NCI-H128 (cell line): ENCODE data around the gene RIC3.
A peak's percentile ranks its signal among the peaks of the same experiment; 100 is the strongest.

ENCODE experiments used
- DNase-seq: peaks from one replicate; lab custom pipeline; 2025; ENCODE audit not compliant: unreplicated experiment; lab: John Stamatoyannopoulos, UW

Gene RIC3

DNA sequence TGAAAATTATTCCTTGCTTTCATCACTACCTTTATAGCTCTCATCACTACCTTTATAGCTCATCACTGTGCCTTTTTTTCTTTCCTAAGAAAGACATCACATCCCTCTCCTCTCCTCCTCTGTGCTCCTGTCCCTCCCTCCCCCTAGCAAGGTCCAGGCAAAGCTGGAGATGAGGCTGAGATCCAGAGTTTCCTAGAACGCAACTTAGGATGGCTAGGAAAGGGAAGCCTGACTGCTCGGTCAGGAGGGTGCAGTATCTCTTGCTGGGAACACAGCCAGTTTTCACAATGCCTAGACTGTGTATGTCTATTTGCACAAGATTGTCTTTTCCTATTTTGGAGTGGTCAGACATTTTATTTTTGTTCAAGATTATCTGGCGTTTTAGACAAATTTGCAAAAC is 63.2 kb downstream of the RIC3 start:
- no peak for DNase-seq

DNA sequence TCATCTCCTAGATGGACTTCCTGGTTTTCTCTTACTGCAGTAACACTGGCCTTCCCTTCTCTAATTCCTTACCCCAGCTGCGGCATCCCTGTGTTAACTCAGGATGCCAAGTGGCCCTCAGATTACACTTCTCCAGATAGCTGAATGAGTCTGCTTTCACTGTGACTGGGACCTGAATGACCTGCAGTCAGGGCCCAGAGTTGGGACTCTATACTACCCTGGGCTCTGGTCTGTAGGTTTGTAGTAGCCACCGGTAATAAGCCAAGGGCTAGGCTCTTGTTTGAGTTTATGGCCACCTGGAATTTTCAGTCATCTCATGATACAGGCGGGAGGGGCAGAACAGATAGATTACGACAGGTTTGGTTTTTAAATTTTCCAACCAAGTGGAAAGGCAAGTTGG is 63.7 kb downstream of the RIC3 start:
- DNase-seq = no peak

DNA sequence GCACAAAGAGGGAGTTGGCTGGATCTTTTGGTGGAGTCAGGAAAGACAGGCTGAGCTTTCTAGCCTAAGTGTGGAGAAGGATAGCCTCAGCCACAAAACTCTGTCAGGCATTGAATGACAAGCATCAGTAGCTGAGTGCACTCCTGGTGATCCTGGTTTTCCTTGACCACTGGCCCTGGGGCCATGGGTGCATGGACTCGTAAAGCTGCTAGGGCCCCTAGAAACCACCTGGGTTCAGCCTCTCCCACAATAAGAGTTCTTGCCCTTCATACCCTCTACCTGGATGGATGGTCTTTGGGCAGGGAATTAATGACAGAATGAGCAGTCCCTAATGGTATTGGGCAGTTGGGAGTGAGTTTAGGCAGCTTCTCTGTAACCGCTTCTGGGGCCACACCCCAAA is 64.9 kb downstream of the RIC3 start:
- no peak for DNase-seq

DNA sequence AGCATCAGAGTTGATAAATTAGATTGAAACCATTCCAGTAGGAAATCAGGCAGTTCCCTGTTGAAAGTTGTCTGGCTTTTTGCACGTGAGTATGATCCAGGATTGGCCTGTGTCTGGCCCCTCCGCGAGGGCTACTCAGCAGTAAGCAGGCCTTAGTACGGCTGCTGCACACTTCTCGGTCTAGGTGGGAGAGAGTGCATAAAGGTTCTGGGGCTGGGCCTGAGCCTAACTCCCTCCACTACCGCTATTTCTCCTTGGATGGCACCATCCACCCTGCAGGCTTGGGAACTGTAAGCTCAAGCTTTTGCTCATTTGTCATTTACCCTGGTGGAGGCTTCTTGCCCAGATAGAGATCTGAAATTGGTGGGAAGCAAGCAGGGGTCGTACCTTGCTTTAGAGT is 65.9 kb downstream of the RIC3 start:
- no peak for DNase-seq

DNA sequence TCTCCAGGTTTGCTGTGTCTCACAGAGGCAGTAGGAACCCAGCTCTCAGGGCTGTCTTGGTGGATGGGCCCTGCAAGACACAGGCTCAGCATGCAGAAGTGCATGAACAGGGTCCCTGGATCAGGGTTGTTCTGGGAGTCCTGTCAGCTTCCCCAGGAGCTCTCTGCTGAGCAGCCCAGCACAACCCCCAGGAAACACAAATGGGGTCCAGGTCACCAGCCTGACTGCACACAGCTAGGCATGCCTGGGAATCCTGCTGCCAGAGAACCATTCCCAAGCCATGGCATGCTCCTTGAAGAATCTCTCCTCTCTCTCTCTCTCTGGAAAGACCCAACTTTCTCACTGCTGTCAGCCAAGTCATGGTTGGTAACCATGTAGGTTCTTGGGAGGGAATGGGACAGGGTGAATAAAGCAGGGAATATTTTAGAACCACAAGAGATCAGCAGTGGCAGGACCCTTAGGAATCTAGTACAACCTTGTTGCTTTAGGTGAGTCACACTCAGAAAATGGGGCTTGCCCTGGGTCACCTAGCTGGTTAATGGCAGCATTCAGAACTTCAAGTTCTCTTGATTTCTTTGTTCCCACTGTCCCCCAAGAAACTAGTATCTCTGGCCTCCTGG is 66.4 kb downstream of the RIC3 start:
- no peak for DNase-seq

DNA sequence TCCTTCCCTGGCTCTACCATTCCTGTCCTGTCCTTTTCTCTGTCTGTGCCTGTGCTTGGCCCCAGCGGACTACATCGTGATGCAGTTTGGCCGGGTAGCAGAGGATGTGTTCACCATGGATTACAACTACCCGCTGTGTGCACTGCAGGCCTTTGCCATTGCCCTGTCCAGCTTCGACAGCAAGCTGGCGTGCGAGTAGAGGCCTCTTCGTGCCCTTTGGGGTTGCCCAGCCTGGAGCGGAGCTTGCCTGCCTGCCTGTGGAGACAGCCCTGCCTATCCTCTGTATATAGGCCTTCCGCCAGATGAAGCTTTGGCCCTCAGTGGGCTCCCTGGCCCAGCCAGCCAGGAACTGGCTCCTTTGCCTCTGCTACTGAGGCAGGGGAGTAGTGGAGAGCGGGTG is 67.4 kb downstream of the RIC3 start:
- no peak for DNase-seq

DNA sequence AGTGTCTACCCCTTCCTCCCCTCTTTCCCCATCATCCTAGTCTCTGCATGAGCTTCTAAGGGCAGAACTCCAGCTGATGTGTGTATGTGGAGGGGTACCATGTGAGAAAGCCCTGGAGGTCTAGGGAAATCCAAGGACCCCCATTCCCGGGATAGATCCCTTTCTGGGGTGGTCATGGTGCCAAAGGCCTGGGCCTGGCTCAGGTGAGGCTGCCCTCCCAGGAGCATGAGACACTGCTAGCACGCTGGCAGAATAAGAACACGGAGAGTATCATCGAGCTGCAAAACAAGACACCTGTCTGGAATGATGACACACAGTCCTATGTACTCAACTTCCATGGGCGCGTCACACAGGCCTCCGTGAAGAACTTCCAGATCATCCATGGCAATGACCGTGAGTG is 68.2 kb downstream of the RIC3 start:
- DNase-seq = no peak

DNA sequence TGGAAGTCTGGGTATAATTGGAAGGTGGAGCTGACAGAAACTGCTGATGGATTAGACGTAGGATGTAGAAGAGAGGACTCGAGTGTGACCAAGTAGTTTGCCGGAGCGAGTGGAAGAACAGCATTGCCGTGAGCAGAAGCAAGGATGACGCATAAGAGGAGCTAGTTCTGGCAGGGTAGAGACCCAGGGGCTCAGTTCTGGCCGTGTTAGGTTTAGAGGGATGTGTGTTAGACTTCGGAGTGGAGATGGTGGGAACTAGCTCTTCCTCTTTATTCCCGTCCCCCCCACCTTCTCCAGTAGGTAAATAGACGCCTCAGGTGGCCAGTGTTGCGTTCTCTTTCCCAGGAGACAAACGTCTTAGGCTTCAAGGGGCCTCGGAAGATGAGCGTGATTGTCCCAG is 68.7 kb downstream of the RIC3 start:
- no peak for DNase-seq

DNA sequence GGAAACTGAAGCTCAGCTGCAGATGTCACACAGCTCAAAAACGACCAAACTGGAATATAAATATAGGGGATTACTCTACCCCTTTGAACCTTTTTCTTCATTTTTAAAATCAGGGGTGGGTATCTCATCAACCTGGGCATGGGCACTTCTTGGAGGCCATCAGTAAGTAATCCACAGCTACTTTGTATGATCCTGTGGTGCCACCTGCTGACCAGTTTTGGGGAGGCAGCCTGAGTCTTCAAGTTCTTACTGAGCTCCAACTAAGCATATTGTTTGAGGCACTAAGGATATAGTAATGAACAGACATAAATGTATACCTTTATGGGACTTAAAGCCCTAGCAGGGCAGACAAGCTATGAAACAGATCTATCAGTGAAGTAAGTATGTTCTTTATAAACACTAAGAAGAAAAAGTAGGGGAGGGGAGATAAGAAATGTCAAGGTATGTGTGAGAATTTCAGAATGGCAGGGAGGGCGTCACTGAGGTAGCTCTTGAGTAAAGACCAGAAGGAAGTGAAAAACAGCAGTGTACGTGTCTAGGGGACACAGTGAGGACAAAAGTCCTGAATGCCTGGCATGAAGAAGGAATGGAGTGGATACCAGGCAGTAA is 69.4 kb downstream of the RIC3 start:
- DNase-seq = peak; percentile 55

DNA sequence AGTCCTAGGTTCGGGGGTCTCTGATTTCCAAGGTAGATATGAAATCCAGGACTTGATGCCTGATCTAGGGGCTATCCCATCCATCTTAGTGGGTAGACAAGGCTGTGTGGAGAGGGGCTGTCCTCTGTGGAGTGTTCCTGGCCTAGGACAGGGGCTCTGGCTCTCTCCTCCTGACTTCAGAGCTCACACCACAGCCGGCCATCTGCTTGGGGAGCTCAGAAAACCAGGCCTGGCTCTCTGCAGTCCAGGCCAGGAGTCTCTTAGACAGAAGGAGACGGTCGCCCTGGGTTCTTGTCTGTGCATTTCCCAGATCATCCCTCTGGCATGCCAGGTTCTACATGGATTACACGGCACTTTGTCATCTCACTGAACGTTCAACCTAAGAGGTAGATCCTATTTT is 69.9 kb downstream of the RIC3 start:
- DNase-seq = no peak

DNA sequence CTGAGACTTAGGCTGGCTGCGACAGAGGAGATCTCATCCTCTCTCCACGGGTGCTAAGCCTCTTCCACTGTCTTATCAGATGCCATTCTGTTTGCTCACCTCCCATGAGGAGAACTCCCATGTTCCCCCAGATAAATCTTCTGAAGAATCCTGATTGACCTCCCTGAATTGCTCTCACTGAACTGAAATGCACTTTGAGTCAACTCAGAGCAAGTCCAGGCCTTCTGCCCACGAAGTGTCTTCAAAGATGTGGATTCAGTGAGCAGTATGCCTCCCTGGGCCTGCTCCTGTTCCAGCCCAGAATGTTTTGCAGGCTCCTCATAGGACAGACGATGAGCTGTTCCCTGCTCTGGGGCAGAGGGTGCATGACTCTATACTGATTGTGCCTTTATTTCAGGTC is 70.5 kb downstream of the RIC3 start:
- DNase-seq = no peak

DNA sequence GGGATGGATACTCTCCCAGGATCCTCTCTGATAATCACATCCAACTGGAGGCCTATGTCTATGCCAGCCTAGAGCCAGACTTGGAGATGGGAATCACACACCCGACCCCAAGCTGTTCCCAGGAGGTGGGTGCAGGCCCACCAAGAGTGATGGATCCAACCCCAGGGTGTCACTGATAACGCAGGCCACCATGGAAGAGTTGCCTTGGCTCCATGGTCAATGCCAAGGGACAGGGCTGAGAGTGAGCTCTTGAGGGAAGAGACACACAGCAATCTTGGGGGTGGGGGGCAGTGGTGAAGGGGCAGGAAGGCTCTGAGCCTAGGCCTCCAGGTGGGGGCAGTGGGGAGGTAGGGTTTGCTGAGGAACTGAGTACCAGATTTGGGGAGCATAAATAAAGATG is 70.9 kb downstream of the RIC3 start:
- DNase-seq = no peak

DNA sequence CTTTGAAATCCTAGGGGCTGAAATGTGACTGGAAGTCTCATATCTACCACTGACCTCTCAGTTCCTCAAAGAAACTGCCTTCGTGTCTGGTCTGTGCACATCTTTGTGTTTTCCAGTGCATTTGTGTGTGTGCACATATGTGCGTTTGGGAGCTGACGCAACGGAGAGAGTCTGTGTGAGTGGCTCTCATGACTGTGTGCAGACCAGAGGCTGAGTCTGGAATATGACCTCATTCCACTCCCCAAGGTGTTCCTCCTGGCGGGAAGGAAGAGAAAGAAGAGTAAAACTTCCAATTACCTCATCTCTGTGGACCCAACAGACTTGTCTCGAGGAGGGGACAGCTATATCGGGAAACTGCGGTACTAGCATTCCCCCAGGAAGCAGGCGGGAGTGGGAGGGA is 71.4 kb downstream of the RIC3 start:
- DNase-seq = no peak

DNA sequence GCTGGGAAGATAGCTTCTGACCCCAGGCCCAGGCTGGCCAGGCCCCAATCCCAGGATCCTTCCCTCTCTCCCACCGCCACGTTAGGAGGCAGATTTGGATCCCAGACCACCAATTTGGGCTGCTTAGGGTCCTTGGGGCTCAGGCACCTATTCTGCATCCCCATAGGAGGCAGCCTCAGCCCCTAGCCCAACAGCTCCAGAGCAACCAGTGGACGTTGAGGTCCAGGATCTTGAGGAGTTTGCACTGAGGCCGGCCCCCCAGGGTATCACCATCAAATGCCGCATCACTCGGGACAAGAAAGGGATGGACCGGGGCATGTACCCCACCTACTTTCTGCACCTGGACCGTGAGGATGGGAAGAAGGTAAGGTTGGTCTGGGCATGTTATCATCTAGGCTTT is 71.8 kb downstream of the RIC3 start:
- no peak for DNase-seq

DNA sequence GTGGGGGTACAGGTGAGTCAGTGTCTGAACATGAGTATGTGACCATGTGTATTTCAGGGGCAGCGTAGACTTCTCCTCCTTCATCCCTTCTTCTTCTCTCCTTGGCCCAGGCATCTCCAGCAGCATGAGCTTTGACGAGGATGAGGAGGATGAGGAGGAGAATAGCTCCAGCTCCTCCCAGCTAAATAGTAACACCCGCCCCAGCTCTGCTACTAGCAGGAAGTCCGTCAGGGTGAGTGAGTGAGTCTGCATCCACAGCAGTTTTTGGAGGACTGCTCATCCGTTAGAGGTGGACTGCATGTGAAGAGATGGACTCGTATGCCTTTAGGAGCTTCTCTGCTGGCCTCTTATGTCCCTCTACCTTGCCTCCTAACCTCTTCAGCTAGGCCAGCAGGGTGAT is 72.2 kb downstream of the RIC3 start:
- no peak for DNase-seq

DNA sequence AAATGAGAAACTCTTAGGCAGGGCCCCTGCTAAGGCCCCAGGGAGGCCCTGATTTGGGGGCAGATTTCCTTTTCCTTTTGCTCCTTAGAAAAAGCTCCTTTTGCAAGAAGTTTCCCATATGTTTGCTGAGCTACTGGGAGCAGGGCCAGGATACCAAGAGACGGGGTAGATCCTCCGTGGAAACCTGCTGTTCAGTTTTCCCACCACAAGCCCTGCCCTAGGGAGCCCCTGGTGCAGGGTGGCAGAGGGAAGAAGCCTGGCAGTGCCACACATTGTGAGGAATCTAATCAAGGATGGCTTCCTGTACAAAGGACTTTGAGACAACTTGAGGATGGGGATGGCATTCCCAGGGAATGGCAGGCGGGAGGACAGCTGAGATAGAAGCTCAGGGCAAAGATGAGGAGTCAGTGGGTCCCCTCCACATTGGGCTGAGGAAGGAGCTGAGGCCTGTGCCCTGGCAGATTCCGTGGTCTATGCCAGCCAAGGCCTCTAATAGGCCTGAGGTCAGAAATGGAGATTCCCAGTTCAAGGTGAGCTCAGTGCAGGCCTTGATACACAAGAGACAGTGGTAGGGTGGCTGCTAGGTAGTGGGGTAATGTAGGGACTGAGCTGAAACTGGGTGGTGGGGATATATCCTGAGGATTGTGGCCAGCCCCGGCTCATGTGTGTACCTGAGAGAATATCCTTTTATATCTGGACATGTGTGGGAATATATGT is 72.9 kb downstream of the RIC3 start:
- DNase-seq = no peak

DNA sequence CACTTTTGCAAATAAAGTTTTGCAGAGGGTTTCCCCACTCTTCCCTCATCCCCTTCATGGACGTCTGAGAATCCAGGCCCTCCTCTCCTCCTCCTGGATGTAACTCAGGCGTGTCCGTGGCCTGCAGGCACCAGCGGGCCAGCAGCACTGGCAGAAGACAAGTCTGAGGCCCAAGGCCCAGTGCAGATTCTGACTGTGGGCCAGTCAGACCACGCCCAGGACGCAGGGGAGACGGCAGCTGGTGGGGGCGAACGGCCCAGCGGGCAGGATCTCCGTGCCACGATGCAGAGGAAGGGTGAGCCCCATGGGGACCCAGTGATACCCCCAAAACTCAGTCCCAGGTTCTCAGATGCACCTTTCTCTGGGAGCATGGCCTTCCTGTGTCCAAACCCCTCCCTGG is 73.5 kb downstream of the RIC3 start:
- DNase-seq = no peak

DNA sequence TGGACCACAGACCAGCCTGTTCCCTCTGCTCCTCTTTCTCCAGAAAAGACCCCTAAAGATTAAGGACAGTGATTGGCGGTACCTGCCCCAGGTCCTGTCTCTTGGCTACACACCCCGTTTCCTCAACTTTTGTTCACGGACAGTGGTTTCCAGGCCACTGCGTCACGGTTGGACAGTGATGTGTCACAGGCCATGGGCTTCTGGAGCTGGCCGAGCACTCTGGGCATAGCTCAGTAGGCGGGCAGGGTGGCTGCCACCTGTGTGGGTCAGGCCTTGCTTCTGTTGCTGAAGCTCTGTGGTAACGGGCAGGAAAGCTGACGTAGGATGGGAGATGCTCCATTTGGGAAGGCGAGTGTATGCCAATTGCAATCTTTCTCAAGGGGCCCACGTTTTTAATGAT is 74.2 kb downstream of the RIC3 start:
- DNase-seq = no peak

DNA sequence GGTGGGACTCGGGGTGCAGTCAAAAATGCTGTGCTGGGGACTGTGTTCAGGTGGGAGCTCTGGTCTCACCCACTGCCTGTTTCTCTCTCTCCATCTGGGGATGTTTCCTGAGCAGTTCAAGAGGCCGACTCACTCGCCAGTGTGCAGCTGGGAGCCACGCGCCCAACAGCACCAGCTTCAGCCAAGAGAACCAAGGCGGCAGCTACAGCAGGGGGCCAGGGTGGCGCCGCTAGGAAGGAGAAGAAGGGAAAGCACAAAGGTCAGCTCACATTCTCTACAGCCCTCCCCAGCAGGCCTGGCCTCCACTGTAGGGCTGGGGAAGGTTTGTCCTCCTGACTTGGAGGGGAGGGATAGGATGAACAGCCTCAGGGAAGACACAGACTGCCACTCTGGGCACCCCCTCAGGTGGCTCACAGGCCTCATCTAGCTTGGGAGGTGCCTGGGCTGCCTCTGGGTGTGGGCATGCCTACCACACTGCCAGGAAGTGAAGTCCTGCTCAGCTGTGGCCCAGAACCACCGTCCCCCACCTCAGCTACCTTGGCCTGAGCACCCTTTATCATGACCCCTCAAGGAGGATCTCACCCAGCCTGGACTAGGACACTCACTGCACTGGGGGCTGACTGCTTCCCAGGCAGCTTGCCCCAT is 74.8 kb downstream of the RIC3 start:
- no peak for DNase-seq

DNA sequence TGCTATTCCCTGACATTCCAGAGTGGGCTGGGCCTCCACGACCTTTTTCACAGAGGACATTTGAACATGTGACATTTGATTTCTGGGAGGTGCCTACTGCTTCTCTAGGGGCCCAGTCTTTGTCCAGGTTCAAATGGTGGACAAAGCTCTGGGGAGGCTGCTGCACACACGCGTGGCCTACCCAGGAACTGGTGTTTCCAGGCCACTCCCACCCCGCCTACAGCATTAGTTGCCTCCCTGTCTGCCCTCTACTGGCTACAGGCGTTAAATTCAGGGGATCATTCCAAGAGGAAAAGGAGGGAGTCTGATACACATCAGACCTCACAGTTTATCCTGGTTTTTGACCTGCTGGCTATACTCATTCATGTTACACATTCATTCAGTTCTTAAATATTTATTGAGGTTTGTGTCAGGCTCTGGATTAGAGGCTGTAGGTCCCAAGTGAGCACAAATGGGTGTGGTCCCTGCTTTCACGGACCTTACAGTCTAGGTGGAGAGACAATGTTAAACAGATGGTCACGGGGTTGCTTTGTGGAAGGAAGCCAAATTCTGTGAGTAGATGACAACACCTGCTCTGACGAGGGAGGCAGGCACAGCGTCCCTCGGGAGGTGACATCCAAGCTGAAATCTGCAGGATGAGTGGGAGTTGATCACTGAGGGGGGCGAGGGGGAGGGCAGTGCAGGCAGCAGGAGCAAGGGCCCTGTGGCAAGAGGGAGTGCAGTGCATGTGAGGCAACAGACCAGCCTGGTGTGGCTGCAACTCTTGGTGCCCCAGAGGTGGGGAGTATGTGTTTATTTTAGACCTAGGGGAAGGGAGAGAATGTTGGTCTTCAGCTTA is 76.0 kb downstream of the RIC3 start:
- no peak for DNase-seq

DNA sequence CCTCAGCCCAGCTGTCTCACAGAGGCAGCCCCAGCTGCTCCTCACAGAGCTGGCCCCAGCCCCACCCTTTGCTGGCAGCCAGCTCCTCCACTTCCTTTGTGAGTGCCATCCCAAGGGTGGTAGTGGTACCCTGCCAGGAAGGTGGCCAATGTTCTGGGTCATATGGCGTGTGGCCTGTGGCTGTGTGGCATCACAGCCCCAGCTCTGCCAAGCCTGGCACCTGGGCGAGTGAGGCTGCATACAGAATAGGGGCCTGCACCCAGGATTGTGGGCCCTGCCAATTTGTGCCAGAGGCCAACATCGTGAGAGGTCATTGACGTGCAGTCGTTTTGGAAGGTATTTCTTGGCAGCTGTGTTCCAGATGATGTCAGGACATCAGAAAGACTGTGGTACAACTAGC is 77.1 kb downstream of the RIC3 start:
- DNase-seq = no peak
